K562 treated with DMSO at 1 percent for 48 hours (cell line): ENCODE data around the gene SMYD2. TPM values are rescaled to one million over a fixed set of nuclear protein-coding genes. Genes with fewer than 3 reads are reported as not detected.

Source experiments
- total RNA-seq: library from RNA; unstranded; fragments of 300-600 nt; gene quantifications from 2 replicates; pipeline ENCODE4 v1.2.3, GENCODE V29; 2022; ENCODE audit warnings: low replicate concordance; ENCODE audit errors: extremely low read depth

The SMYD2 gene
- total RNA-seq, result not detected in 2 replicates

GRCh38 chr1:214281021-214281719 lies at the start of gene SMYD2:
Gene SMYD2 (plus strand): TSS chr1:214281159. CDS start chr1:214281255, 96 bp downstream.

